HepG2 (cell line): ENCODE measurements around the gene NEDD4L. TPM values are rescaled to one million over a fixed set of nuclear protein-coding genes. Genes with fewer than 3 reads are reported as not detected.
A peak's percentile ranks its signal among the peaks of the same experiment; 100 is the strongest.

ENCODE experiments used
- BHLHE40 ChIP-seq: IDR thresholded peaks from 2 replicates; pipeline ENCODE4 v1.6.1; 2011; ENCODE audit warnings: low read length, improper control_type of control experiment
- FIP1L1 ChIP-seq: fragments of 200-400 bp; formaldehyde crosslinking; IDR thresholded peaks from 2 replicates; pipeline ENCODE4 v1.6.1; 2018; ENCODE audit warnings: low read depth, mild to moderate bottlenecking, low read length, moderate library complexity, borderline replicate concordance; ENCODE audit not compliant: insufficient read depth
- FOSL2 ChIP-seq: sonication (generic); formaldehyde crosslinking; IDR thresholded peaks from 2 replicates; pipeline ENCODE4 v1.4.0; 2020; ENCODE audit warnings: missing genetic modification reagents
- KAT8 ChIP-seq: IDR thresholded peaks from 2 replicates; pipeline ENCODE4 v1.6.1; 2016; ENCODE audit warnings: missing genetic modification reagents, missing compliant biosample characterization
- MED1 ChIP-seq: sonication (generic); formaldehyde crosslinking; IDR thresholded peaks from 2 replicates; pipeline ENCODE4 v1.4.0; 2020; ENCODE audit warnings: missing genetic modification reagents
- SAFB2 ChIP-seq: sonication (generic); formaldehyde crosslinking; IDR thresholded peaks from 2 replicates; pipeline ENCODE4 v1.5.1; 2020; ENCODE audit warnings: missing genetic modification reagents, low read depth, mild to moderate bottlenecking, borderline replicate concordance
- SMARCE1 ChIP-seq: fragments of 450-650 bp; IDR thresholded peaks from 2 replicates; pipeline ENCODE4 v1.6.1; 2017; ENCODE audit warnings: borderline replicate concordance
- SP4 ChIP-seq: sonication (generic); formaldehyde crosslinking; IDR thresholded peaks from 2 replicates; pipeline ENCODE4 v1.8.1; 2023; ENCODE audit warnings: mild to moderate bottlenecking, missing genetic modification reagents
- TEAD3 ChIP-seq: optimal IDR thresholded peaks from 2 replicates; pipeline ENCODE3; 2016; ENCODE audit warnings: borderline replicate concordance
- THYN1 ChIP-seq: sonication (generic); formaldehyde crosslinking; IDR thresholded peaks from 2 replicates; pipeline ENCODE4 v1.8.1; 2023; ENCODE audit warnings: low read depth, mild to moderate bottlenecking, moderate library complexity, missing genetic modification reagents, borderline replicate concordance
- ZMYM4 ChIP-seq: sonication (generic); formaldehyde crosslinking; IDR thresholded peaks from 2 replicates; pipeline ENCODE4 v1.8.1; 2023; ENCODE audit warnings: mild to moderate bottlenecking, missing genetic modification reagents
- ZNF12 ChIP-seq: sonication (generic); formaldehyde crosslinking; IDR thresholded peaks from 2 replicates; pipeline ENCODE4 v1.5.0; 2020; ENCODE audit warnings: missing genetic modification reagents
- ZNF160 ChIP-seq: sonication (generic); formaldehyde crosslinking; IDR thresholded peaks from 2 replicates; pipeline ENCODE4 v1.8.0; 2022; ENCODE audit warnings: mild to moderate bottlenecking, inconsistent platforms, missing genetic modification reagents
- ZNF235 ChIP-seq: sonication (generic); formaldehyde crosslinking; IDR thresholded peaks from 2 replicates; pipeline ENCODE4 v1.8.1; 2023; ENCODE audit warnings: mild to moderate bottlenecking, missing genetic modification reagents, borderline replicate concordance
- ZNF607 ChIP-seq: sonication (generic); formaldehyde crosslinking; IDR thresholded peaks from 2 replicates; pipeline ENCODE4 v1.5.1; 2020; ENCODE audit warnings: missing genetic modification reagents, mild to moderate bottlenecking, borderline replicate concordance
- polyA plus RNA-seq, 8 experiments: library from polyadenylated mRNA; depleted of rRNA in 3 of 8; stranded (reverse) in 7 of 8; unstranded in 1 of 8; fragments of >200 nt; fragmentation: Illumina TruSeq in 4 of 8; extraction: Trizol in 4 of 8; gene quantifications; 2 replicates each; pipeline versions ENCODE4 v1.2.1 to v1.2.3, GENCODE V29; 2011 to 2016; ENCODE audit warnings: low read depth in 4 of 8, missing spikeins in 1 of 8, mixed read lengths in 1 of 8; ENCODE audit not compliant: insufficient read depth in 1 of 8
- total RNA-seq, 5 experiments: library from RNA; depleted of rRNA; stranded (reverse); fragments of >200 nt; fragmentation: Illumina TruSeq; extraction: Trizol; gene quantifications; 2 replicates each; pipeline ENCODE4 v1.2.3, GENCODE V29; 2016; ENCODE audit warnings: low read depth in 1 of 5
- TF ChIP-seq, protein P1 (sequence below): sonication (generic); formaldehyde crosslinking; IDR thresholded peaks from 2 replicates; pipeline ENCODE4 v1.4.0; 2020; ENCODE audit warnings: missing genetic modification reagents, mild to moderate bottlenecking, borderline replicate concordance
- TF ChIP-seq, protein P2 (sequence below): sonication (generic); formaldehyde crosslinking; IDR thresholded peaks from 2 replicates; pipeline ENCODE4 v1.4.0; 2020; ENCODE audit warnings: missing genetic modification reagents
- TF ChIP-seq, protein P3 (sequence below): conservative IDR thresholded peaks from 2 replicates; pipeline ENCODE4 v1.6.1; 2018; ENCODE audit warnings: missing genetic modification reagents
- TF ChIP-seq, protein P4 (sequence below): sonication (generic); formaldehyde crosslinking; IDR thresholded peaks from 2 replicates; pipeline ENCODE4 v1.4.0; 2020; ENCODE audit warnings: missing genetic modification reagents
- TF ChIP-seq, protein P5 (sequence below): IDR thresholded peaks from 2 replicates; pipeline ENCODE4 v1.6.1; 2016; ENCODE audit warnings: low read depth

The NEDD4L gene
- total and polyA plus RNA-seq, 2 of the 13 experiments (the other 11 are each of a cell fraction or from before 2014, with no cell fraction given) = 168 to 390 TPM

DNA sequence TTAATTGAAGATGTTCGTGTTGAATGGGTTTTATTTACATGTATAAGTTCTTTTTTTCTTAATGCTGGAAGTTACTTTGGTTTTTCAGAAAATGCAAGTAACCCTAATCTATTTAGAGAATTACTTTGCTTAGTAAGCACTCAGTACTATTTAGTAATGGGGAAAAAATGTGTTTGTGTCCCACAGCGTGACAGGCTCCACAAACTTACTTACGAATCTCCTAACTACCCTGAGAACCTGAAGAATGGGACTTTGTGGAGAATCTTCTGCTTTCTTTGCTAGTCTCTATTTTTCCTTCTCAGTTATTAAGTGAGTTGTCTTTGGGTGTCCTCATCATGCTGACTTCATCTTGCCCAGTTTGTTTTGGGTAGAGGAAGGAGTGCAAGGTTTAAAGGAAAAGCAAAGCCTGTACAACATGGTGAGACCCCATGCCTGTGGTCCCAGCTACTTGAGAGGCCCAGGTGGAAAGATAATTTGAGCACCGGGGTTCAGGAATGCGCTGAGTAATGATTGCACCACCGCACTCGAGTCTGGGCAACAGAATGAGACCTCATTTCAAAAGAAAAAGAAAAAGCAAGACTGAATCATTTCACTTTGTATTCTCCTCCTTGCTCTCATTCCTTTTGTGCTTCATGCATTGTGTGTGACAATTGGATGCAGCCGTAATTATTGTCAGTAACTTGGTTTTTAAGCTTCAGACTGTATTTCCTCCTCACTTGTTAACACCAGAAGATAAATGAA is 10.2 kb downstream of the NEDD4L start (continued):
- TF ChIP-seq, protein P1, sequence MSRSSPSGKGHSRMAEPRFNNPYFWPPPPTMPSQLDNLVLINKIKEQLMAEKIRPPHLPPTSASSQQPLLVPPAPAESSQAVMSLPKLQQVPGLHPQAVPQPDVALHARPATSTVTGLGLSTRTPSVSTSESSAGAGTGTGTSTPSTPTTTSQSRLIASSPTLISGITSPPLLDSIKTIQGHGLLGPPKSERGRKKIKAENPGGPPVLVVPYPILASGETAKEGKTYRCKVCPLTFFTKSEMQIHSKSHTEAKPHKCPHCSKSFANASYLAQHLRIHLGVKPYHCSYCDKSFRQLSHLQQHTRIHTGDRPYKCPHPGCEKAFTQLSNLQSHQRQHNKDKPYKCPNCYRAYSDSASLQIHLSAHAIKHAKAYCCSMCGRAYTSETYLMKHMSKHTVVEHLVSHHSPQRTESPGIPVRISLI (CRISPR knock-in tag) = no peak
- 0 out of 2 replicates have a peak, but pooled peaks have one; percentile 14 for TF ChIP-seq ZNF12 (CRISPR knock-in tag)
- TF ChIP-seq, protein P2, sequence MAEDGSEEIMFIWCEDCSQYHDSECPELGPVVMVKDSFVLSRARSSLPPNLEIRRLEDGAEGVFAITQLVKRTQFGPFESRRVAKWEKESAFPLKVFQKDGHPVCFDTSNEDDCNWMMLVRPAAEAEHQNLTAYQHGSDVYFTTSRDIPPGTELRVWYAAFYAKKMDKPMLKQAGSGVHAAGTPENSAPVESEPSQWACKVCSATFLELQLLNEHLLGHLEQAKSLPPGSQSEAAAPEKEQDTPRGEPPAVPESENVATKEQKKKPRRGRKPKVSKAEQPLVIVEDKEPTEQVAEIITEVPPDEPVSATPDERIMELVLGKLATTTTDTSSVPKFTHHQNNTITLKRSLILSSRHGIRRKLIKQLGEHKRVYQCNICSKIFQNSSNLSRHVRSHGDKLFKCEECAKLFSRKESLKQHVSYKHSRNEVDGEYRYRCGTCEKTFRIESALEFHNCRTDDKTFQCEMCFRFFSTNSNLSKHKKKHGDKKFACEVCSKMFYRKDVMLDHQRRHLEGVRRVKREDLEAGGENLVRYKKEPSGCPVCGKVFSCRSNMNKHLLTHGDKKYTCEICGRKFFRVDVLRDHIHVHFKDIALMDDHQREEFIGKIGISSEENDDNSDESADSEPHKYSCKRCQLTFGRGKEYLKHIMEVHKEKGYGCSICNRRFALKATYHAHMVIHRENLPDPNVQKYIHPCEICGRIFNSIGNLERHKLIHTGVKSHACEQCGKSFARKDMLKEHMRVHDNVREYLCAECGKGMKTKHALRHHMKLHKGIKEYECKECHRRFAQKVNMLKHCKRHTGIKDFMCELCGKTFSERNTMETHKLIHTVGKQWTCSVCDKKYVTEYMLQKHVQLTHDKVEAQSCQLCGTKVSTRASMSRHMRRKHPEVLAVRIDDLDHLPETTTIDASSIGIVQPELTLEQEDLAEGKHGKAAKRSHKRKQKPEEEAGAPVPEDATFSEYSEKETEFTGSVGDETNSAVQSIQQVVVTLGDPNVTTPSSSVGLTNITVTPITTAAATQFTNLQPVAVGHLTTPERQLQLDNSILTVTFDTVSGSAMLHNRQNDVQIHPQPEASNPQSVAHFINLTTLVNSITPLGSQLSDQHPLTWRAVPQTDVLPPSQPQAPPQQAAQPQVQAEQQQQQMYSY = no peak
- TF ChIP-seq ZNF235 (CRISPR knock-in tag) = no peak
- TF ChIP-seq, protein P3, sequence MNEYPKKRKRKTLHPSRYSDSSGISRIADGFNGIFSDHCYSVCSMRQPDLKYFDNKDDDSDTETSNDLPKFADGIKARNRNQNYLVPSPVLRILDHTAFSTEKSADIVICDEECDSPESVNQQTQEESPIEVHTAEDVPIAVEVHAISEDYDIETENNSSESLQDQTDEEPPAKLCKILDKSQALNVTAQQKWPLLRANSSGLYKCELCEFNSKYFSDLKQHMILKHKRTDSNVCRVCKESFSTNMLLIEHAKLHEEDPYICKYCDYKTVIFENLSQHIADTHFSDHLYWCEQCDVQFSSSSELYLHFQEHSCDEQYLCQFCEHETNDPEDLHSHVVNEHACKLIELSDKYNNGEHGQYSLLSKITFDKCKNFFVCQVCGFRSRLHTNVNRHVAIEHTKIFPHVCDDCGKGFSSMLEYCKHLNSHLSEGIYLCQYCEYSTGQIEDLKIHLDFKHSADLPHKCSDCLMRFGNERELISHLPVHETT (CRISPR knock-in tag) = no peak
- peak; percentile 63 for TF ChIP-seq MED1
- peak; percentile 70 for TF ChIP-seq FOSL2 (CRISPR knock-in tag)
- TF ChIP-seq TEAD3 (CRISPR knock-in tag) = peak; percentile 95
- TF ChIP-seq KAT8 (CRISPR knock-in tag) = no peak
- no peak for TF ChIP-seq SMARCE1
- TF ChIP-seq SAFB2 = no peak
- TF ChIP-seq FIP1L1 = no peak
- TF ChIP-seq SP4 (CRISPR knock-in tag) = no peak
- TF ChIP-seq ZNF607 (CRISPR knock-in tag) = no peak
- TF ChIP-seq ZMYM4 = 0 out of 2 replicates have a peak, but pooled peaks have one; percentile 20
- TF ChIP-seq, protein P4, sequence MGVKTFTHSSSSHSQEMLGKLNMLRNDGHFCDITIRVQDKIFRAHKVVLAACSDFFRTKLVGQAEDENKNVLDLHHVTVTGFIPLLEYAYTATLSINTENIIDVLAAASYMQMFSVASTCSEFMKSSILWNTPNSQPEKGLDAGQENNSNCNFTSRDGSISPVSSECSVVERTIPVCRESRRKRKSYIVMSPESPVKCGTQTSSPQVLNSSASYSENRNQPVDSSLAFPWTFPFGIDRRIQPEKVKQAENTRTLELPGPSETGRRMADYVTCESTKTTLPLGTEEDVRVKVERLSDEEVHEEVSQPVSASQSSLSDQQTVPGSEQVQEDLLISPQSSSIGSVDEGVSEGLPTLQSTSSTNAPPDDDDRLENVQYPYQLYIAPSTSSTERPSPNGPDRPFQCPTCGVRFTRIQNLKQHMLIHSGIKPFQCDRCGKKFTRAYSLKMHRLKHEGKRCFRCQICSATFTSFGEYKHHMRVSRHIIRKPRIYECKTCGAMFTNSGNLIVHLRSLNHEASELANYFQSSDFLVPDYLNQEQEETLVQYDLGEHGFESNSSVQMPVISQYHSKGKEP (CRISPR knock-in tag) = no peak
- TF ChIP-seq, protein P5, sequence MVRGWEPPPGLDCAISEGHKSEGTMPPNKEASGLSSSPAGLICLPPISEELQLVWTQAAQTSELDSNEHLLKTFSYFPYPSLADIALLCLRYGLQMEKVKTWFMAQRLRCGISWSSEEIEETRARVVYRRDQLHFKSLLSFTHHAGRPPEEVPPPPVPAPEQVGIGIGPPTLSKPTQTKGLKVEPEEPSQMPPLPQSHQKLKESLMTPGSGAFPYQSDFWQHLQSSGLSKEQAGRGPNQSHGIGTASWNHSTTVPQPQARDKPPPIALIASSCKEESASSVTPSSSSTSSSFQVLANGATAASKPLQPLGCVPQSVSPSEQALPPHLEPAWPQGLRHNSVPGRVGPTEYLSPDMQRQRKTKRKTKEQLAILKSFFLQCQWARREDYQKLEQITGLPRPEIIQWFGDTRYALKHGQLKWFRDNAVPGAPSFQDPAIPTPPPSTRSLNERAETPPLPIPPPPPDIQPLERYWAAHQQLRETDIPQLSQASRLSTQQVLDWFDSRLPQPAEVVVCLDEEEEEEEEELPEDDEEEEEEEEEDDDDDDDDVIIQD (CRISPR knock-in tag) = no peak
- no peak for TF ChIP-seq THYN1 (CRISPR knock-in tag)
- TF ChIP-seq BHLHE40 = no peak
- no peak for TF ChIP-seq ZNF160 (CRISPR knock-in tag)
